Gastroesophageal sphincter (tissue), 3 donors: Measurements from ENCODE around the gene DUSP3.

Experiments
- POLR2A ChIP-seq, 2 donors: fragments of 450-650 bp; IDR thresholded peaks; one replicate each; pipeline ENCODE4 v1.6.1; 2017; ENCODE audit warnings: antibody characterized with exemption in 2 of 2, mild to moderate bottlenecking in 2 of 2, moderate library complexity in 1 of 2
- POLR2AphosphoS5 ChIP-seq: sonication (generic); formaldehyde crosslinking; IDR thresholded peaks from one replicate; pipeline ENCODE4 v1.6.1; 2017; ENCODE audit warnings: antibody characterized with exemption
- TF ChIP-seq, protein P1 (sequence below), 4 experiments: fragments of 200-600 bp in 2 of 4; fragments of 450-650 bp in 2 of 4; sonication (generic) in 1 of 4; IDR thresholded peaks; one replicate each; pipeline ENCODE4 v1.5.1; 2017 to 2019; ENCODE audit warnings: antibody characterized with exemption in 4 of 4, mild to moderate bottlenecking in 2 of 4, moderate library complexity in 2 of 4

DNA sequence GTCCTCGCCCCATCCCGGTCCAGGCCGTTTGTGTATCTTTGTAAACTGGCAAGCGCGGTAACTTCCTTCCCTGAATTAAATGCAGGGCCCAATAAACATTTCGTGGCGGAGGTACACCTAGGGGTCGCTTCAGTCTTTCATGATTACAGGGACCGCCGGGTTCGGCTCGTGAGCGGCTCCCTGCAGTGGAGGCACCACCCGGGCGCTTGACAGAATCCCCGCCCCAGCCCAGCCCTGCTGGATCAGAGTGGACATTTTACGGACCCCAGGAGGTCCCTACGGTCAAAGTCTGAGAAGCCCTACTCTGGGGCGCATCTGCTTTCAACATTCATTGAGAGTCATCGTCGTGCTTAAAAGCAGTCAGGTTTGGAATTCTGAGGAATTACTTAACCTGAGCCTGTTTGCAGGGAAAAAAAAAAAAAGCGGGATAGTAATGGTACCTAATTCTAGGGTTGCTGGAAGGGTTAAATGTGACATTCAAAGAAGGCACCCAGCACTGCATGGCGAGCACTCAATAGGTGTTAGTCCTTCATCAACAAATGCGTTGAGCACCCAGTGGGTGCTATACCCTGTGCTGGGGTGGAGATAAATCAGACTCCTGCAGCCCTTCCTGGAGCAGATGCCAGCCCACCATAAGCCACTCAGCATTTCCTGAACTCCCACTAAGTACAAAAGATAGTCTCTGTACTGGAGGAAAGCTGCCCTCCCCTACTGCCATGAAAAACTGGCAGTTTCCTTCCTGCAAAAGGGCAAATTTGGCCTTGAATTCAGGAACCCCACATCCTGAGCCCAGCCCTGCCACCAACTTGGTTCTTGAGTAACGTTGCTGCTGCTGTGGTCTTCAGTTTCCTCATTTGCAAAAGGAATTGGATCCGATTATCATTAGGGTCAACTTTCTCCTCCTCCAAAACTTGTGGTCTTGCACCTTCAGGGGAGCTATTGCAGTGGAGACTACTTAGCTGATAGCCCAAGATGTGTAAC is 658 bp upstream of the DUSP3 start:
- TF ChIP-seq, protein P1, sequence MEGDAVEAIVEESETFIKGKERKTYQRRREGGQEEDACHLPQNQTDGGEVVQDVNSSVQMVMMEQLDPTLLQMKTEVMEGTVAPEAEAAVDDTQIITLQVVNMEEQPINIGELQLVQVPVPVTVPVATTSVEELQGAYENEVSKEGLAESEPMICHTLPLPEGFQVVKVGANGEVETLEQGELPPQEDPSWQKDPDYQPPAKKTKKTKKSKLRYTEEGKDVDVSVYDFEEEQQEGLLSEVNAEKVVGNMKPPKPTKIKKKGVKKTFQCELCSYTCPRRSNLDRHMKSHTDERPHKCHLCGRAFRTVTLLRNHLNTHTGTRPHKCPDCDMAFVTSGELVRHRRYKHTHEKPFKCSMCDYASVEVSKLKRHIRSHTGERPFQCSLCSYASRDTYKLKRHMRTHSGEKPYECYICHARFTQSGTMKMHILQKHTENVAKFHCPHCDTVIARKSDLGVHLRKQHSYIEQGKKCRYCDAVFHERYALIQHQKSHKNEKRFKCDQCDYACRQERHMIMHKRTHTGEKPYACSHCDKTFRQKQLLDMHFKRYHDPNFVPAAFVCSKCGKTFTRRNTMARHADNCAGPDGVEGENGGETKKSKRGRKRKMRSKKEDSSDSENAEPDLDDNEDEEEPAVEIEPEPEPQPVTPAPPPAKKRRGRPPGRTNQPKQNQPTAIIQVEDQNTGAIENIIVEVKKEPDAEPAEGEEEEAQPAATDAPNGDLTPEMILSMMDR (IDR thresholded peaks at IDR 0.05), result peak in 2 of 4 experiments; percentile 22 to 42
- no peak for TF ChIP-seq POLR2AphosphoS5
- TF ChIP-seq POLR2A (IDR thresholded peaks at IDR 0.05), result no peak
